Kidney (tissue), 14 donors: ENCODE measurements around the gene MCCC1. TPM values are rescaled to one million over a fixed set of nuclear protein-coding genes. Genes with fewer than 3 reads are reported as not detected.

ENCODE experiments used
- DNase-seq, 5 donors: peaks; one replicate each; pipeline ENCODE4 v3.0.0-alpha.2; 2013 to 2020
- FAIRE-seq: peaks from 2 replicates; lab custom pipeline; 2012; peaks lifted over from hg19 to GRCh38; lab: Jason Lieb, UNC
- H3K27ac ChIP-seq, 2 donors: one replicate each; pipeline ENCODE4 v1.7.0; 2013; ENCODE audit warnings: low read depth in 2 of 2, low read length in 2 of 2, inconsistent platforms in 1 of 2
- H3K27me3 ChIP-seq: one replicate; pipeline ENCODE4 v1.7.1; 2013; ENCODE audit warnings: low read length, inconsistent platforms; ENCODE audit not compliant: control insufficient read depth, insufficient read depth
- H3K36me3 ChIP-seq, 3 donors: one replicate each; pipeline versions ENCODE4 v1.7.0 to v1.7.1; 2013; ENCODE audit warnings: low read length in 3 of 3, control low read depth in 1 of 3, inconsistent platforms in 1 of 3; ENCODE audit not compliant: insufficient read depth in 3 of 3, control insufficient read depth in 2 of 3
- H3K4me1 ChIP-seq, 3 donors: one replicate each; pipeline versions ENCODE4 v1.7.0 to v1.7.1; 2013; ENCODE audit warnings: low read length in 3 of 3, inconsistent platforms in 1 of 3, low read depth in 1 of 3; ENCODE audit not compliant: control insufficient read depth in 2 of 3, insufficient read depth in 2 of 3
- H3K4me3 ChIP-seq, 3 donors: one replicate each; pipeline versions ENCODE4 v1.7.0 to v1.8.1; 2013; ENCODE audit warnings: low read length in 3 of 3, control low read depth in 1 of 3, inconsistent platforms in 1 of 3
- H3K9ac ChIP-seq, 3 donors: one replicate each; pipeline versions ENCODE4 v1.7.0 to v1.7.1; 2013; ENCODE audit warnings: low read length in 3 of 3, control low read depth in 1 of 3, inconsistent platforms in 1 of 3
- H3K9me3 ChIP-seq, 3 donors: one replicate each; pipeline versions ENCODE4 v1.7.0 to v1.7.1; 2013; ENCODE audit warnings: low read length in 3 of 3, control low read depth in 1 of 3, inconsistent platforms in 1 of 3; ENCODE audit not compliant: control insufficient read depth in 2 of 3, insufficient read depth in 1 of 3
- intact Hi-C: fragments of 100-400 bp; cut with DNase I; formaldehyde crosslinking; loops from one replicate; pipeline ENCODE4 v1.11.1; 2022
- polyA plus RNA-seq: library from polyadenylated mRNA; stranded (reverse); fragments of 350-450 nt; fragmentation: Illumina TruSeq; extraction: RNeasy Lipid Tissue Mini Kit (QIAGEN cat#74804); gene quantifications from one replicate; pipeline ENCODE4 v1.2.3, GENCODE V29; 2014; ENCODE audit warnings: low read depth, low replicate concordance; ENCODE audit not compliant: insufficient read depth
- total RNA-seq: library from RNA; stranded (reverse); fragmentation: NEBNext Ultra II Directional; extraction: Animal tissue kit (Norgen Biotek cat#: 25700); gene quantifications from one replicate; pipeline ENCODE4 v1.2.1, GENCODE V29; 2021
- TF ChIP-seq, protein P1 (sequence below): IDR thresholded peaks from 3 replicates; pipeline ENCODE4 v1.5.1; 2012; ENCODE audit warnings: mild to moderate bottlenecking, moderate library complexity, borderline replicate concordance; ENCODE audit not compliant: insufficient read depth; ENCODE audit errors: extremely low read depth
- donor health status: control.
- donor health status: control.
- donor health status: control.
- donor health status: control.
- donor health status: control.
- donor health status: DM: yes; HTN: yes; CAD: no.
- donor health status: Normal renal cell carcinoma (clear cell type).

MCCC1 gene
- total and polyA plus RNA-seq, 2 donors from 2014 or later, result 35.3 to 85.5 TPM

DNA sequence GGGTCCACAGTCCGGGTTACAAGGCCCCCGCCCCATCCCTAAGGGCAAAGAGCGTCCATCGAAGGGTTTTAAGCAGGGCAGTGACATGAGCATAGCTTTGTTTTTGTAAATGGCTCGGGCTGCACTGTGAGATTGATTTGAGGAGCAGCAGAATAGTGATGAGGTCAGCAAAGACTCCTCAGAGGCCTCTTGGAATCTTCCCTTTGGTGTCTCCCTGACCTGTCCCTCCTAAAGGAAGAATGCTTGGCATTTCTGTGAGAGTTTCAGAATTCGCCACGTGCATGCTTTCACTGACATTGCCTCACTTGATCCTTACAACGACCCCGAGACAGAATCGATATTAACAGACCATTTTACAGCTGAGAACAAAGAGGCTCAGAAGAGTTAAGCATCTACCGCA, 42.9 kb upstream of the MCCC1 start:
- Histone ChIP-seq H3K9ac (no peak overlapping the region), H3K4me1 (no peaks in the 10 kb centered on the region), H3K4me3 (no peak overlapping the region), H3K9me3 (peaks cover 0 to 2% (median 0%) of the 10 kb centered on the region in 3 donors), H3K36me3 (no peaks in the 10 kb centered on the region), H3K27ac (no peak overlapping the region), H3K27me3 (no peaks in the 10 kb centered on the region)
- FAIRE-seq, result no peak
- TF ChIP-seq, protein P1, sequence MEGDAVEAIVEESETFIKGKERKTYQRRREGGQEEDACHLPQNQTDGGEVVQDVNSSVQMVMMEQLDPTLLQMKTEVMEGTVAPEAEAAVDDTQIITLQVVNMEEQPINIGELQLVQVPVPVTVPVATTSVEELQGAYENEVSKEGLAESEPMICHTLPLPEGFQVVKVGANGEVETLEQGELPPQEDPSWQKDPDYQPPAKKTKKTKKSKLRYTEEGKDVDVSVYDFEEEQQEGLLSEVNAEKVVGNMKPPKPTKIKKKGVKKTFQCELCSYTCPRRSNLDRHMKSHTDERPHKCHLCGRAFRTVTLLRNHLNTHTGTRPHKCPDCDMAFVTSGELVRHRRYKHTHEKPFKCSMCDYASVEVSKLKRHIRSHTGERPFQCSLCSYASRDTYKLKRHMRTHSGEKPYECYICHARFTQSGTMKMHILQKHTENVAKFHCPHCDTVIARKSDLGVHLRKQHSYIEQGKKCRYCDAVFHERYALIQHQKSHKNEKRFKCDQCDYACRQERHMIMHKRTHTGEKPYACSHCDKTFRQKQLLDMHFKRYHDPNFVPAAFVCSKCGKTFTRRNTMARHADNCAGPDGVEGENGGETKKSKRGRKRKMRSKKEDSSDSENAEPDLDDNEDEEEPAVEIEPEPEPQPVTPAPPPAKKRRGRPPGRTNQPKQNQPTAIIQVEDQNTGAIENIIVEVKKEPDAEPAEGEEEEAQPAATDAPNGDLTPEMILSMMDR, result no peak
- intact Hi-C loops, result no loop called here
- peak in 1 of 5 donors; percentile 7 for DNase-seq

DNA sequence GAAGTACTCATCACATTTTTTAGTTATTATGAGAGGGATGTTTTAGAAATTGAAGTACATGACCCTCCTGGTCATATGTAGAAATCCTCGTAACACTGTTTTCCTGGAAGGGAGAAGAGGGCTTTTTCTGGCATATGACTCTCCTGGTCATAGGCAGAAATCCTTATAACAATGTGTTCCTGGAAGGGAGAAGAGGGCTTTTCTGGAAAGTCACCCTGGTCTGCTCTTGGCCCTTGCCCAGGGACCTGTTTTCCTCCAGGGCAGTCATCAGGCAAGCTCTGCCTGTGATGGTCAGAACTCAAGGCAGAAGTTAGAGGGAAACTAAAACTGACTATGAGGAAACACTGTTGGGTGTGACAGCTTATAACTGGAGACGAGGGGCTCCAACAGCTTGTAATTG, 35.5 kb upstream of the MCCC1 start:
- no peak for DNase-seq
- no peaks in the 10 kb centered on the region for H3K27me3 ChIP-seq
- no peaks in the 10 kb centered on the region for H3K4me1 ChIP-seq
- TF ChIP-seq, protein P1, result no peak
- no peak overlapping the region for H3K27ac ChIP-seq
- H3K4me3 ChIP-seq, result no peak overlapping the region
- intact Hi-C loops, result no loop called here
- no peaks in the 10 kb centered on the region for H3K36me3 ChIP-seq
- no peak overlapping the region for H3K9ac ChIP-seq
- no peak for FAIRE-seq
- H3K9me3 ChIP-seq, result peaks cover 0 to 2% (median 0%) of the 10 kb centered on the region in 3 donors

DNA sequence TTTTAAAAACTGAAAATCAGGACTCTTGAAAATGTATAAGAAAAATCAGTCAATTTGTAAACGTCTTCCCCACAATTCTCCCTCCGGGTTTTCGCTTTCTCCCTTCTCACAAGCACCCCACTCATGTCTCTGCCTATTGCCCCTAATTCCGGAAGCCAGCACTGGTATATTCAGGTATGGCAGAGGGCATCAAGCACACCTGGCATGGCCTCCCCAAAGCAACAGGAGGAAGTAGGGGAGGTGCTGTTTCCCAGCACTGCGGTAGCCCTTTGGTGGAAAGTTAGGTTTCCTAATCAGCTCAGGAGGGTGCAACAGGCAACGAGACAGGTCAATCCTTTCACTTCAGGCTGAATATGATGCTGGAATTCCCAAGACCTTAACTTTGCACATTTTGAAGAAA, 33.1 kb upstream of the MCCC1 start:
- DNase-seq (no peak), FAIRE-seq (no peak)
- H3K9ac ChIP-seq, result no peak overlapping the region
- no peaks in the 10 kb centered on the region for H3K4me1 ChIP-seq
- H3K36me3 ChIP-seq, result no peaks in the 10 kb centered on the region
- H3K27ac ChIP-seq, result no peak overlapping the region
- TF ChIP-seq, protein P1, result no peak
- H3K4me3 ChIP-seq, result no peak overlapping the region
- no peaks in the 10 kb centered on the region for H3K27me3 ChIP-seq
- H3K9me3 ChIP-seq, result peaks cover 0 to 12% (median 0%) of the 10 kb centered on the region in 3 donors
- intact Hi-C loops, result no loop called here

DNA sequence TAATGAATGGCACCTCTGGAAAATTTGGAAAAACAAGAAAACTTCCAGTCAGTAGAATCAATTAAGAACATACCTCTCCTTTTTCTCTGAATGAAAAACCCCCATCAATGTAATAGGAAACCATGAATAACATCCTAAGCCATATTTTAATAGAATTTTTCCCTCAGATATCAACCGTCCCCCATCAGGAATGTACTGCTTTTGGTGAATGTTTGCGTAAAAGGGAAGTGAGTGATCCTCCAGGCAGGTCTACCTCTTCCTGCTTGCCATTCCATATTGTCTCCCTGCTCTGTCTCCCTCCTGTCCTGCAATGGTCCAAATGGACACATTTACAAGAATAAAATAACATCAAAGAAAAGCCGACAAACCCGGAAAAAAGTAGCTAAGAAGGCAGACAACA, 32.4 kb upstream of the MCCC1 start:
- H3K27me3 ChIP-seq, result no peaks in the 10 kb centered on the region
- intact Hi-C loops, result no loop called here
- no peak overlapping the region for H3K9ac ChIP-seq
- H3K4me1 ChIP-seq, result no peaks in the 10 kb centered on the region
- TF ChIP-seq, protein P1, result no peak
- no peak for FAIRE-seq
- H3K4me3 ChIP-seq, result no peak overlapping the region
- no peaks in the 10 kb centered on the region for H3K36me3 ChIP-seq
- DNase-seq, result no peak
- peaks cover 0 to 12% (median 0%) of the 10 kb centered on the region in 3 donors for H3K9me3 ChIP-seq
- H3K27ac ChIP-seq, result no peak overlapping the region
